BJ (cell line): ENCODE results near the gene CHST11. TPM values are rescaled to one million over a fixed set of nuclear protein-coding genes. Genes with fewer than 3 reads are reported as not detected.

Source experiments
- CTCF ChIA-PET: fragments of 350-600 bp; formaldehyde crosslinking; extraction: SDS; loops from one replicate; lab custom pipeline; 2021; ENCODE audit warnings: antibody characterized with exemption, inconsistent platforms; lab: Yijun Ruan, JAX
- POLR2A ChIA-PET: fragments of 300-600 bp; sonication (Branson Sonifier 250); formaldehyde crosslinking; extraction: SDS; loops from one replicate; lab custom pipeline; 2021; ENCODE audit warnings: antibody characterized with exemption; lab: Charles Lee
- DNase-seq: peaks from one replicate; pipeline ENCODE4 v3.0.0-alpha.2; 2011; ENCODE audit warnings: low read depth
- H3K27me3 ChIP-seq: 2 replicates; pipeline ENCODE4 v1.6.0; 2011; ENCODE audit warnings: low read length; ENCODE audit not compliant: control insufficient read depth, insufficient read depth
- H3K36me3 ChIP-seq: 2 replicates; pipeline ENCODE4 v1.5.1; 2011; ENCODE audit warnings: low read length; ENCODE audit not compliant: control insufficient read depth, insufficient read depth
- H3K4me3 ChIP-seq: 2 replicates; pipeline ENCODE4 v1.5.1; 2011; ENCODE audit warnings: low read depth, mild to moderate bottlenecking, control low read depth, low read length
- polyA plus RNA-seq: library from polyadenylated mRNA; depleted of rRNA; stranded (reverse); fragments of >200 nt; gene quantifications from 2 replicates; pipeline ENCODE4 v1.2.3, GENCODE V29; 2011
- TF ChIP-seq, protein P1 (sequence below): IDR thresholded peaks from 2 replicates; pipeline ENCODE4 v1.5.1; 2011; ENCODE audit warnings: low read depth, mild to moderate bottlenecking, control low read depth, inconsistent platforms, low read length, moderate library complexity; ENCODE audit not compliant: insufficient read depth

The CHST11 gene
- polyA plus RNA-seq, 1 experiment: 7.3 TPM

DNA sequence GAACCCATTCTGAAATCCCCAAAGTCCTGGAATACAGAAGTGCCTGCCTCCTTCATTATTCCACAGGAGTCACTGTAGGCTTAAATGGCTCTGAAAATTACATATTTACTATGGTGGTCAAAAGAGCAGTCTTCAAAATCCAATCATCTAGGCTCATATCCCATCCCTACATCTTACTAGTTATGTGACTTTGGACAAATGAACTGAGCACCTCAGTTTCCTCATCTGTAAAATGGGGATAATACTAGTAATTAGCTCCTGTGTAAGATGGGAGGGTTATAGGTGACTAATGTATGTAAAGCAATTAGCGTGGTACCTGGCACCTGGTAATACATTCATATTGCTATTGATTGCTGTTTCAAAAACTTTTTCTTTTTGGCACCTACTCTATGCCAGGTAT, 243.6 kb downstream of the CHST11 start:
- ChIA-PET CTCF (no interaction called here), POLR2A (no interaction called here)
- H3K36me3 ChIP-seq: no peaks in the 10 kb centered on the region
- H3K27me3 ChIP-seq: no peaks in the 10 kb centered on the region
- no peak overlapping the region for H3K4me3 ChIP-seq
- TF ChIP-seq, protein P1, sequence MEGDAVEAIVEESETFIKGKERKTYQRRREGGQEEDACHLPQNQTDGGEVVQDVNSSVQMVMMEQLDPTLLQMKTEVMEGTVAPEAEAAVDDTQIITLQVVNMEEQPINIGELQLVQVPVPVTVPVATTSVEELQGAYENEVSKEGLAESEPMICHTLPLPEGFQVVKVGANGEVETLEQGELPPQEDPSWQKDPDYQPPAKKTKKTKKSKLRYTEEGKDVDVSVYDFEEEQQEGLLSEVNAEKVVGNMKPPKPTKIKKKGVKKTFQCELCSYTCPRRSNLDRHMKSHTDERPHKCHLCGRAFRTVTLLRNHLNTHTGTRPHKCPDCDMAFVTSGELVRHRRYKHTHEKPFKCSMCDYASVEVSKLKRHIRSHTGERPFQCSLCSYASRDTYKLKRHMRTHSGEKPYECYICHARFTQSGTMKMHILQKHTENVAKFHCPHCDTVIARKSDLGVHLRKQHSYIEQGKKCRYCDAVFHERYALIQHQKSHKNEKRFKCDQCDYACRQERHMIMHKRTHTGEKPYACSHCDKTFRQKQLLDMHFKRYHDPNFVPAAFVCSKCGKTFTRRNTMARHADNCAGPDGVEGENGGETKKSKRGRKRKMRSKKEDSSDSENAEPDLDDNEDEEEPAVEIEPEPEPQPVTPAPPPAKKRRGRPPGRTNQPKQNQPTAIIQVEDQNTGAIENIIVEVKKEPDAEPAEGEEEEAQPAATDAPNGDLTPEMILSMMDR: no peak
- DNase-seq: no peak

GRCh38 chr12:104701301-104701700, 244.6 kb downstream of the CHST11 start:
- no peak overlapping the region for H3K4me3 ChIP-seq
- CTCF ChIA-PET: no interaction called here
- no peaks in the 10 kb centered on the region for H3K27me3 ChIP-seq
- no peaks in the 10 kb centered on the region for H3K36me3 ChIP-seq
- TF ChIP-seq, protein P1: no peak
- no peak for DNase-seq
- POLR2A ChIA-PET: no interaction called here

- POLR2A ChIA-PET: no interaction called here
- Histone ChIP-seq H3K27me3 (no peaks in the 10 kb centered on the region), H3K4me3 (no peak overlapping the region), H3K36me3 (no peaks in the 10 kb centered on the region)
- CTCF ChIA-PET: no interaction called here
- no peak for DNase-seq
- TF ChIP-seq, protein P1: no peak
These were observed 245.0 kb downstream of the CHST11 start for GRCh38 chr12:104701756-104702155.

DNA sequence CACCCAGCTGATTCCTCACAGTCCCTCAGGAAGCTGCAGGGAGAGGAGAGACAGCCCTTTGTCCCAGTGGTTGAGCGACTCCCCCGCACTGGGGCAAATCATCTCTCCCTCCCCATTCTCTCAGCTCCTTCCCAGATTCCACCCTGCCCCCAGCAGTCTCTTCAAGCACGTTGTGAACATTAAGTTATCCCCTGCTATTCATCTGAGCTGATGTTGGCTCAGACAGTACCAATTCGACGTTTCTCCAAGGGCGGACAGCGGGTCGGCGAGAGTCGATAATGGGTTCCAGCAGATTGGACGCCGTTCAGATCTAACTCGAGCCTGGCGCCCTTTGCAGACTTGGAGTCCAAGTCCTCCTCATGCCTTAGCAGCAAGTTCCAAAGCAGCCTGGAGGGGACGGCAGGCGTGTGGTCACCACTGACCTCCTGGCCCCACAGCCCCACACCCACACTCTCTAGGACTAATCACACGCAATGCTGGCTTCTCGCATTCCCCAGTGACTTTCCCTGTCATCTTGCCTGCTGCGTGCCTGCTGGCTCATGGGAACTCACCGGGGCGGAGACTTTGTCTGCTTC, 245.9 kb downstream of the CHST11 start:
- peak; percentile 76 for DNase-seq
- CTCF ChIA-PET: interaction anchor here (1.0 to 1.3 kb wide), 2 partner anchors 77 to 169 kb away, joined by 3 to 4 read pairs; no protein-coding TSS in a partner anchor

DNA sequence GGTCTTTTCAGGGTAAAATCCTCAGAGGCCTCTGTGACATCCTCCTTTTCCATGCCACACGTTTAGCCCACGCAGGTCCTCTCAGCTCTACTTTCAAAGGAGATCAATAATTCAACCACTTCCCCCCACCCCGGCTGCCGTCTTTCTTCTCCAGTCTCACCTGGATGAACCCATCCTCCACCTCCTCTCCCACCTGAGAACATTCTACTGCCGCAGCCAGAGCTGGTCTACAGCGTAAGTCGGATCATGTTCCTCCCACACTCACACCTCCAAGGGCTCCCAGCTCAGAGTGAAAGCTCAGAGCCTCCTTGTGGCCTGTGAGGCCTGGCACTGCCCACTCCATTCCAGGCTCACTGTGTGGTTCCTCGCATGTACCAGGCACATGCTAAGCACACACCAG, 246.6 kb downstream of the CHST11 start:
- DNase-seq: no peak
- no peak overlapping the region for H3K4me3 ChIP-seq
- no peaks in the 10 kb centered on the region for H3K27me3 ChIP-seq
- POLR2A ChIA-PET: no interaction called here
- TF ChIP-seq, protein P1: no peak
- CTCF ChIA-PET: interaction anchor here (1.3 kb wide), 1 partner anchor 78 kb away, joined by 3 read pairs; no protein-coding TSS in a partner anchor
- H3K36me3 ChIP-seq: no peaks in the 10 kb centered on the region

More for the DNA sequence above, 245.9 kb downstream of the CHST11 start:
- POLR2A ChIA-PET: no interaction called here
- Histone ChIP-seq H3K4me3 (no peak overlapping the region), H3K27me3 (no peaks in the 10 kb centered on the region), H3K36me3 (no peaks in the 10 kb centered on the region)
- TF ChIP-seq, protein P1: no peak
